HTERT RPE-1 (cell line): Measurements from ENCODE around the gene NCK2.

Source experiments
- in situ Hi-C: fragments of 300-500 bp; cut with MboI; formaldehyde crosslinking; loops from 4 replicates; pipeline ENCODE4 v1.14.3; 2020; ENCODE audit warnings: low sequenced_read_pairs

NCK2 gene

DNA sequence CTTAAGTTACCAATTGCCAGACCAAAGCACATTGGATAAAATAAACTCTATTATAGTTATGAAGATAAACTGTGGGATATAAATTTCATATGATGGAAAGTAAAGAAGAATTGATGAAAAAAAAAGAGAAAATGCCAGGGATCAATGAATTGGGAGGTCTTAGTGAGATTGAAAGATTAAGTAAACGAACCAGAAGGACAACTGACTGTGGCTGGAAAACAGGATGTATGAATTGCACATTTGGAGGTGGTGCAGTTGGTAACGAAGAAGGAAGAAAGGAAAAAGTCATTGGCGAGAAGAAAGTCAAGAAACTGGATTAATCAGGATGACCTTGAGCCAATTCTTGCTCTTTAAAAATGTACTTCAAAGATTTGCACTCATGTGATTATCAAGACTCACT is 166.7 kb downstream of the NCK2 start:
- in situ Hi-C loops: no loop called here

DNA sequence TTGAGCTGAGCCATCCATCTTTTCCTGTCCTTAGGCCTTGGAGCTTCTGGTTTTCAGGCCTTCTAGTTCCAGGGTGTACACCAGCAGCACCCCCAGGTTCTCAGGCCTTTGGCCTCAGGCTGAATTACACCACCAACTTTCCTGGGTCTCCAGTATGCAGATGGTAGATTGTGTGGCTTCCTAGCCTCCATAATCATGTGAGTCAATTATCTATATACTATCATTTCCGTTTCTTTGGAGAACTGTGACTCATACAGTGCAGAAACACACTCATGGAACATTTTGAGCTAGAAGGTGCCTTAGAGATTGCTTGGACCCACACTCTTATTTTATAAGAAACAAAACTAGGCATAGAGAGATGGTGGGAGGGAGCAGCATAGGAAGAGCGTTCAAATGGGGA is 167.4 kb downstream of the NCK2 start:
- in situ Hi-C loops: no loop called here

GRCh38 chr2:105915005-105915558 is 170.4 kb downstream of the NCK2 start:
- in situ Hi-C loops: no loop called here

DNA sequence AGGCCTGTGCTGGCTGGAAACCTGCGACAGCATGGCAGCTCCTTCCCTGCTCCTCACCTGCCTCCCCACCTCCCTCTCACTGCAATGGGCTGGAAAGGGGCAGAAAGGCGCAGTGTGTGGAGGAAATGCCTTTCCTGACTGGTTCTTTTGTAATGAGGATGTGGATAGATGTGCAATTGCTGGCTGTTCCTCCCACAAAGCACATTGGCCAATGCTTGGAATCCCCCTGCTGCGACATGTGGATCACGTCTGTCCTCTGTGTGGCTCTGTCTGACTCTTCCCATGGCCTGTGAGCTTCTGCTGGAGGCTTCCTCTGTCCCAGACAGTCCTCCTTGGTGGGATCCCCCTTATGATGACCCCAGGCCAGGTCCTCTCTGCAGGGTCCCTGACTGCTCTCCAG is 172.5 kb downstream of the NCK2 start:
- in situ Hi-C loops: no loop called here

GRCh38 chr2:105917688-105918087 is 173.0 kb downstream of the NCK2 start:
- in situ Hi-C loops: no loop called here

DNA sequence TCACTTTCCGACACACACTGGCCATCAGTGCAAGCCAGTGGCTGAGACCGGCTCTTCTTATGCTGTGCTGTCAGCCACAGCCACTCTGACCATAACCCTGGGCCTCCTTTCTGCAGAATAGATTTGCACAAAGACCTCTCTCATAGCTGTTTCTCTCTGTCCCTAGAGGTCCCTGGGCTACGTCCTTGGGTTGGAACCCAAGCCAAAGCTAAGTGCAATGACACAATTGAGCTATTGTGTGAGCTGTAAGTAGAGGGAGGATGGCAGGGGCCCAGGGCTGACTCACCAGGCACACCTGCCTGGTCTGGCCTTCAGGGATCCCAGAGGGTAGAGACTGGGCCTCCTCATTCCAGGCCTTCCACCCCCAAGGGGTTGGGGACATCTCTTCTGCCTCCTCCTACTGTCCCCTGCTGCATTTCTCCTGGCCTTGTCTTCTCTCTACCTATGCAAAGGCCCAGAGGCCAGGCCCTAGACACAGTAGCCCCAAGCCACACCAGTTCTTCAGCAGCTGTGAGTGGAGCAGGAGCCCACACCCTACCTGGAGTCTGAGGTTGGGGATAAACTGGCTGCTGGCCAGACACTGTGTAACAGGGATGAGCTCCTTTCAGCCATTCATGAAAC is 174.6 kb downstream of the NCK2 start:
- in situ Hi-C loops: no loop called here

DNA sequence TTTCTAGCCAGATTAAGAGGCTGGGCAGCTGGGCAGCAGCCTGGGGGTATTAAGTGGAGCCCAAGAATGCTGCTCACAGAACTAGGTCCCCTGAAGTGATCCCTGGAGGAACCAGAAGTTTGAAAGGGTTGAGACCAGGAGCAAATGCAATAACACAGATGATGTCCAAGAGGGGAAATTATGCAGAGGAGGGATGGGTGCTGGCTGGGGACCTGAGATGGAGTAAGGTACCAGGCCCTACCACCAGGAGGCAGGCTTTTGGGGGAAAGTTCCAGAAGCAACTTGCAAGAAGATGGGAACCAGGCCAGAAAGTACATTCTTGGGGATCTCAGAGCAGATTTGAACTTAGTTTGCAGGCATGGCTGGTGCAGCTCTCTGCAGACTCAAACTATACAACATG is 175.1 kb downstream of the NCK2 start:
- in situ Hi-C loops: no loop called here

GRCh38 chr2:105924271-105924670 is 179.6 kb downstream of the NCK2 start:
- in situ Hi-C loops: no loop called here

DNA sequence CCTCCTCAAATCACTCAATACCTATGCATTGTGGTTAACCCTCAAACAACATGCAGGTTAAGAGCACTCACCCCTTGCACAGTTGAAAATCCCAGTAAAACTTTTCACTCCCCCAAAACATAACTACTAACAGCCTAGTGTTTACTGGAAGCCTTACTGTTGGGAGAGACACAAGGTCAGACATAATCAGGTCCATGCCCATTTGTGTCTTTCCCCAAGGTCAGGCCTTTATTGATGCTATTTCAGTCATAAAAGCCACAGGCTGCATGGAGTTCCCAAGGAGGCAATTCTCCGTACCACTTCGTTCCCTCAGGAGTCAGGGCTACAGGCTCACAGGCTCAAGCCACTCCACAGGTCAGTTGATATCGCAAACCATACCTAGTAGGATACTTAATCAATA is 180.2 kb downstream of the NCK2 start:
- in situ Hi-C loops: no loop called here

- in situ Hi-C loops: no loop called here
Measured at GRCh38 chr2:105925390-105925789, 180.7 kb downstream of the NCK2 start.

DNA sequence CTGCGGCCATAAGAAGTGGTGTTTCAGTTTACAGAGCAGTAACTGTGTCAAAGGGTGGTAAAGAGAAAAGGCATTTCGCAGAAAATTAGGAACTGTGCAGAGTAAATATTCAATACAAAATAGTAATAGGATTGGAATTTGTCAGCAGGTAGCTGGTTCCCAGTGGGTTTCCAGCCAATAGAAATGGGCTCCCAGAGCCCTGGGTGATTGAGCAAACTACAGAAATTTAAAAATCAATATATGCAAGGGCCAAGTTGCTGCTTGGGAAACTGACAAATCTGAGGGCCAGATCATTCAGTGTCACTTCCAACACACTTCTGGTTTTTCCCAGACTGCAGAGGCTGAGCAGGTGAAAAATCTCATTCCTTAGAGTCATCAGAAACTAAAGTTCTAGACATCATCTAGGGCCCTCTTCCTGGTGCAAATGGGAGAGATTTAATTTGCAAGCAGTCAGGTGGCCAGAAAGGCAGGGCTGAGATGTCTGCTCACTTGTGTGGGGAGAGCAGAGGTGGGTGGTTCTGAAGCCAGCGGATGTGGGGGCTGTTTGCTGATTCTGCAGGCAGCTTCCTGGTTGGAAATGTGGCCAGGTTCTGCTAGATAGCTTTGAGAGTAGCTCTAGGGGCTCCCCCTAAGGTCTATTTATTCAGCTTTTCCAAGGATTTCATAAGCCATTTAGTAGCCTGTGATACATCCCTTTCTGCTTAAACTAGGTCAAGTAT is 182.4 kb downstream of the NCK2 start:
- in situ Hi-C loops: no loop called here

GRCh38 chr2:105928086-105928485 is 183.4 kb downstream of the NCK2 start:
- in situ Hi-C loops: no loop called here

GRCh38 chr2:105928563-105928962 is 183.9 kb downstream of the NCK2 start:
- in situ Hi-C loops: no loop called here

DNA sequence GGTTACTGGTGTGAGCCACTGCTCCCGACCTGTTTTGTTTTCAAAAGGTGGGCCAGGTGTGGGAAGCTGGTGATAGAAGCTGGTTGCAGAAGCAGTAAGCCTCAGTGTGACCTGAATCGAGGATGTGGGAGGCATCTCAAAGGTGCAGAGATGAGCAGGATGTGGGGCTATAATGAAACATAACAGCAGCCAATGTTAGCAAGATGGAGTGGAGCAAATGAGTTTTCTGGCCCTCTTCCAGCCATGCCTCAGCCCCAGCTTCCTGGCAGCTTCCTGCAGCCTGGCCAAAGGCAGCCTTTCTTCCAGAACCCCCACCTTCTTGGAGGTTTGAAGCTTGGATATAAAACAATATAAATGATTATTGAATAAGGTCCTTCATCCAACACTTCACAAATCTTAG is 184.8 kb downstream of the NCK2 start:
- in situ Hi-C loops: no loop called here

DNA sequence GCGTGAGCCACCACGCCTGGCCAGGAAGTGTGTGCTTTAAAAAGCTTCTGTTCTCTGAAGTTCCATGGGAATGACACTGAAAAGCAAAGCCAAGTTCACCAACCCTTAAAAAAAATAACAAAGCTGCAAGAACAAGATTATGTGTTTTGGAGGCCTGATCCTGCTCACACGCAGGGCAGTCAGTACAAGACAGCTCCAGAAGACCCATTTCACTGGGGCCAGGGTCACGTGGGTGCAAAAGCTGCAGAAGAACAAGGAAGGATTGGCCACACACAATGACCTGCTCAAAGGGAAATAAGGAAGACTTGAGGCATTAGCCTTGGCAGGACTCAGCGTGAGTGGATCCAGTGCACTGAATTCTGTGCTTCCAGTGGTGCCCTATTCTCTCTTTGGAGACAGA is 187.9 kb downstream of the NCK2 start:
- in situ Hi-C loops: no loop called here

DNA sequence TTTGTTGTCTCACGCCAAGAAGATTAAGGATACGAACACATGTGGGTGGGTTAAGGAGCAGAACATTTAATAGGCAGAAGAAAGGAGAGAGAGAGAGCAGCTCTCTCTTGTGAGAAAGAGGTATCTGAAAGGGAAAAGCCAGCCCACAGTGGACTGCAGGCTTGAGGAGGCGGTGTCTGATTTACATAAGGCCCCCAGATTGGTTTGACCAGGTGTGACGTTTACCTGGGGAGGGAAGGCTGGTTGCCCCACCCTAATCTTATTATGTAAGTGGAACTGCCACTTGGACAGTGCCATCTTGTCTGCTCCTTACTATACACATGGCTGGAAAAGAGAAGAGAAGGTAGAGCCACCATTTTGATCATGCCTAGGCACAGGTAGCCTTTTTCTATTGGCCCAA is 189.2 kb downstream of the NCK2 start:
- in situ Hi-C loops: no loop called here

- in situ Hi-C loops: no loop called here
Measured at GRCh38 chr2:105934467-105934866, 189.8 kb downstream of the NCK2 start.

DNA sequence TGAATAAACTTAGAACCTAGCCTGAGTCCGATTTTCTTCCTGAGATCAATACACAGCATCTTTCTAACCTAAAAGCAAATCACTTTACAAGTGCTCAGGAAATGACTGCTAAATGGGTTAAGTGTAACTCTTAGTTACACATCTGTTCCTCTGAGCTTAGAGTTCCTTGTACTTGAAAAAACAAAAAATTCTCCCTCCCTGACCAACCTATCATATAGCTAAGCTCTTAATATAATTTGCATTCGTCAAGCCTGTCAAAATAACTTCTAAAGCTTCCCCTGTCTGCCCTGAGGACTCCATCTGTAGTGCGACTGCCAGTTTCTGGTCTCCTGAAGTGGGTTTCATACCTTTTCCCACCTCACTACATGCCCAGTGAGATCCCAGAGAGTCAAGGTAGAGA is 190.4 kb downstream of the NCK2 start:
- in situ Hi-C loops: no loop called here

- in situ Hi-C loops: no loop called here
Measured at GRCh38 chr2:105936954-105937353, 192.2 kb downstream of the NCK2 start.

DNA sequence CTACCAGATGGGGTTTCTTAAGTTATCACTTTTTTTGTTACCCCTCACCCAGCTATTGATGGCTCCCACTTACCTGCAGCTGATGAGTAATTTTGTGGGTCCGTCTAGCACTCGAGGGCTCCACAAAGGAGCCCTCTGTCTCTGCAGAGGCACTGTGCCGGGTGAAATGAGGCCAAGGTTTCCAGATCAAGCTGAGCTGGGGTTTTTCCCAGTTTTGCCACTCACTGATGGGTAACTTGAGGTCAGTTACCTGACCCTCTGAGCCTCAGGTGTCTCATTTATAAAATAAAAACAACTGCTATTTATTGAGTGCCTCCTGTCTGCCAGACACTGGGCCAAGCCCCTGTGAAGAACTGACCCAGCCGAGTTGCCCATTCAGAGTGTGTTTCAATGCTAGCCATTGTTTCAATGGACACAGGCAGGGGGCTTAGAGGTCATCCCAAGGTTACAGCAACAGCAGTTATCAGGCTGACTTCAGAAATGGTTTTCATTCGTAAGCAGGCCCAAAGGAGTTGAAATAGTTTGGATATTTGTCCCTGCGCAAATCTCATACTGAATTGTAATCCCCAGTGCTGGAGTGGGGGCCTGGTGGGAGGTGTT is 192.9 kb downstream of the NCK2 start:
- in situ Hi-C loops: no loop called here
